Endothelial cell of umbilical vein (primary cell): ENCODE measurements around the gene NEU1. TPM values are rescaled to one million over a fixed set of nuclear protein-coding genes. Genes with fewer than 3 reads are reported as not detected.

ENCODE experiments used
- BruUV-seq: library from RNA; stranded (reverse); fragments of 400-500 nt; replicated peaks from 2 replicates; lab custom pipeline; 2021; lab: Mats Ljungman, UMichigan
- CTCF ChIA-PET: fragments of 300-600, 350-600 bp; sonication (Branson Sonifier 250); formaldehyde crosslinking; loops from one replicate; lab custom pipeline; 2021; ENCODE audit warnings: antibody characterized with exemption, inconsistent platforms; lab: Charles Lee
- POLR2A ChIA-PET: fragments of 300-600, 350-600 bp; sonication (Branson Sonifier 250); formaldehyde crosslinking; loops from one replicate; lab custom pipeline; 2021; ENCODE audit warnings: antibody characterized with exemption, inconsistent platforms; lab: Charles Lee
- DNase-seq: peaks from one replicate; pipeline ENCODE4 v3.0.0-alpha.2; 2011; ENCODE audit warnings: low read depth, low spot score
- FAIRE-seq: peaks from 2 replicates; lab custom pipeline; 2011; peaks lifted over from hg19 to GRCh38; lab: Jason Lieb, UNC
- H2AFZ ChIP-seq: 2 replicates; pipeline ENCODE4 v1.6.0; 2012; ENCODE audit warnings: low read depth, low read length, control low read depth, inconsistent platforms
- H3K27ac ChIP-seq: 2 replicates; pipeline ENCODE4 v1.5.1; 2011; ENCODE audit warnings: low read depth, mild to moderate bottlenecking, control low read depth, low read length, moderate library complexity; ENCODE audit not compliant: insufficient read depth
- H3K27me3 ChIP-seq, 2 experiments: 2 replicates each; pipeline versions ENCODE4 v1.6.0 to v1.6.1; 2011; ENCODE audit warnings: low read length in 2 of 2, mixed read lengths in 1 of 2; ENCODE audit not compliant: control insufficient read depth in 2 of 2, insufficient read depth in 2 of 2
- H3K36me3 ChIP-seq, 2 experiments: 2 replicates in 1 of 2; 3 replicates in 1 of 2; pipeline ENCODE4 v1.5.1; 2011; ENCODE audit warnings: low read length in 2 of 2, mild to moderate bottlenecking in 1 of 2, moderate library complexity in 1 of 2; ENCODE audit not compliant: control insufficient read depth in 2 of 2, insufficient read depth in 2 of 2; ENCODE audit errors: extremely low read depth in 1 of 2
- H3K4me1 ChIP-seq: 3 replicates; pipeline ENCODE4 v1.5.1; 2011; ENCODE audit warnings: mild to moderate bottlenecking, low read length; ENCODE audit not compliant: control insufficient read depth, insufficient read depth; ENCODE audit errors: extremely low read depth
- H3K4me2 ChIP-seq: 2 replicates; pipeline ENCODE4 v1.6.1; 2011; ENCODE audit warnings: low read length, control low read depth, mixed read lengths; ENCODE audit not compliant: insufficient read depth
- H3K4me3 ChIP-seq, 3 experiments: fragments of 200-600 bp in 1 of 3; sonication (generic), shearing (Covaris generic) in 1 of 3; replicated peaks in 1 of 3; 2 replicates each; pipeline ENCODE4 v1.5.1; 2011 to 2016; ENCODE audit warnings: control low read depth in 3 of 3, low read length in 3 of 3, mild to moderate bottlenecking in 2 of 3, inconsistent platforms in 1 of 3, low read depth in 1 of 3, moderate library complexity in 1 of 3; ENCODE audit not compliant: insufficient read depth in 1 of 3
- H3K79me2 ChIP-seq: 2 replicates; pipeline ENCODE4 v1.6.0; 2012; ENCODE audit warnings: low read length, inconsistent platforms; ENCODE audit not compliant: control insufficient read depth, insufficient read depth
- H3K9ac ChIP-seq: replicated peaks from 2 replicates; pipeline ENCODE3; 2011; ENCODE audit warnings: low read length, control low read depth; ENCODE audit not compliant: insufficient read depth; ENCODE audit errors: extremely low read depth
- H3K9me1 ChIP-seq: replicated peaks from 3 replicates; pipeline ENCODE4 v1.6.0; 2011; ENCODE audit warnings: mild to moderate bottlenecking, low read length; ENCODE audit not compliant: control insufficient read depth, insufficient read depth; ENCODE audit errors: extremely low read depth
- H3K9me3 ChIP-seq: replicated peaks from 2 replicates; pipeline ENCODE4 v1.5.1; 2012; ENCODE audit warnings: low read length, inconsistent platforms; ENCODE audit not compliant: control insufficient read depth, insufficient read depth
- H4K20me1 ChIP-seq: replicated peaks from 2 replicates; pipeline ENCODE3; 2011; ENCODE audit warnings: mild to moderate bottlenecking, low read length; ENCODE audit not compliant: control insufficient read depth, insufficient read depth; ENCODE audit errors: extremely low read depth
- CTCF ChIP-seq, 2 donors: IDR thresholded peaks; 1 replicate in 1 of 2; 2 replicates in 1 of 2; pipeline ENCODE4 v1.5.1; 2011; ENCODE audit warnings: low read length in 2 of 2, mild to moderate bottlenecking in 2 of 2, moderate library complexity in 2 of 2, control low read depth in 1 of 2, inconsistent platforms in 1 of 2, low read depth in 1 of 2; ENCODE audit not compliant: insufficient read depth in 1 of 2; ENCODE audit errors: extremely low read depth in 1 of 2
- EZH2 ChIP-seq: IDR thresholded peaks from 2 replicates; pipeline ENCODE4 v1.6.1; 2012; ENCODE audit warnings: borderline replicate concordance, low read depth, mild to moderate bottlenecking, moderate library complexity, low read length, inconsistent platforms; ENCODE audit not compliant: severe bottlenecking
- FOS ChIP-seq: IDR thresholded peaks from 2 replicates; pipeline ENCODE4 v1.6.1; 2011; ENCODE audit warnings: mild to moderate bottlenecking, low read length, moderate library complexity, borderline replicate concordance; ENCODE audit not compliant: insufficient read depth
- GATA2 ChIP-seq: IDR thresholded peaks from 2 replicates; pipeline ENCODE4 v1.7.0; 2011; ENCODE audit warnings: low read depth, mild to moderate bottlenecking, moderate library complexity, mixed read lengths, low read length; ENCODE audit not compliant: insufficient read length, insufficient read depth
- JUN ChIP-seq: IDR thresholded peaks from 2 replicates; pipeline ENCODE4 v1.6.1; 2011; ENCODE audit warnings: borderline replicate concordance, low read depth; ENCODE audit not compliant: insufficient read length, insufficient read depth
- MAX ChIP-seq: IDR thresholded peaks from 2 replicates; pipeline ENCODE4 v1.6.1; 2011; ENCODE audit not compliant: insufficient read depth, insufficient read length
- MYC ChIP-seq: IDR thresholded peaks from one replicate; pipeline ENCODE4 v1.6.1; 2011; ENCODE audit warnings: mild to moderate bottlenecking, low read depth, low read length
- POLR2A ChIP-seq: IDR thresholded peaks from 2 replicates; pipeline ENCODE4 v1.6.1; 2012; ENCODE audit warnings: low read depth, mild to moderate bottlenecking, control low read depth, low read length
- POLR2AphosphoS5 ChIP-seq: IDR thresholded peaks from 2 replicates; pipeline ENCODE4 v1.6.1; 2012; ENCODE audit warnings: low read depth, mild to moderate bottlenecking, control low read depth, low read length, moderate library complexity; ENCODE audit not compliant: insufficient read depth
- dilution Hi-C: fragments of 300-500 bp; cut with MboI; formaldehyde crosslinking; loops from one replicate; pipeline ENCODE4 v1.15.0; 2019; ENCODE audit warnings: low sequenced_read_pairs; ENCODE audit not compliant: extremely low pct_ligation_motif_present
- intact Hi-C: fragments of 100-400 bp; cut with micrococcal nuclease; formaldehyde crosslinking; loops from one replicate; pipeline ENCODE4 v1.10.0; 2022
- polyA plus RNA-seq, 4 experiments: library from polyadenylated mRNA; depleted of rRNA in 3 of 4; stranded (reverse) in 3 of 4; unstranded in 1 of 4; fragments of >200 nt; gene quantifications; 2 replicates each; pipeline versions ENCODE4 v1.2.1 to v1.2.3, GENCODE V29; 2011 to 2012; ENCODE audit warnings: missing spikeins in 1 of 4
- total RNA-seq: library from RNA; stranded (reverse); gene quantifications from 2 replicates; pipeline ENCODE4 v1.2.3, GENCODE V29; 2021

NEU1 gene
- total and polyA plus RNA-seq, 2 donors (not counting 3 experiments of a cell fraction or from before 2014, with no cell fraction given) = 62.8 to 111 TPM

GRCh38 chr6:31865205-31866118 is 2.8 kb upstream of the NEU1 start:
- dilution Hi-C loops (no loop called here), intact Hi-C loops (no loop called here)
- no peak for FAIRE-seq
- BruUV-seq = no TSS peak
- ChIA-PET CTCF (interaction anchor here (3.2 kb wide), 1 partner anchor 87 kb away, joined by 11 read pairs; no protein-coding TSS in a partner anchor), POLR2A (no interaction called here)
- Histone ChIP-seq H3K9ac (no peak overlapping the region), H3K36me3 (peaks cover 0 to 4% of the 10 kb centered on the region in 2 experiments), H3K27me3 (no peaks in the 10 kb centered on the region), H3K79me2 (peaks cover 4% of the 10 kb centered on the region), H3K9me3 (no peaks in the 10 kb centered on the region), H3K9me1 (no peaks in the 10 kb centered on the region), H2AFZ (no peak overlapping the region), H3K27ac (no peak overlapping the region), H3K4me3 (no peak overlapping the region), H4K20me1 (no peaks in the 10 kb centered on the region), H3K4me2 (no peak overlapping the region), H3K4me1 (peaks cover 7% of the 10 kb centered on the region)
- DNase-seq = no peak
- no peak for TF ChIP-seq GATA2
- TF ChIP-seq EZH2 = no peak
- no peak for TF ChIP-seq CTCF (IDR thresholded peaks at IDR 0.05; ENCODE audit: extremely low read depth in 1 of 2, insufficient read depth in 1 of 2, low read depth in 1 of 2, low read length in 2 of 2)
- no peak for TF ChIP-seq POLR2AphosphoS5
- TF ChIP-seq MAX = no peak
- TF ChIP-seq POLR2A = no peak
- no peak for TF ChIP-seq JUN
- no peak for TF ChIP-seq FOS
- TF ChIP-seq MYC = no peak
